K562 (cell line): ENCODE results near the gene LSM8. TPM values are rescaled to one million over a fixed set of nuclear protein-coding genes. Genes with fewer than 3 reads are reported as not detected.

Experiments
- ADNP ChIP-seq: fragments of 200-800 bp; sonication (Bioruptor generic); IDR thresholded peaks from 2 replicates; pipeline ENCODE4 v1.6.1; 2016; ENCODE audit warnings: missing genetic modification characterization, missing compliant biosample characterization
- BDP1 ChIP-seq: IDR thresholded peaks from 3 replicates; pipeline ENCODE4 v1.6.1; 2011; ENCODE audit not compliant: insufficient read length, insufficient read depth
- CTCF ChIP-seq, 3 experiments: IDR thresholded peaks in 2 of 3; conservative IDR thresholded peaks in 1 of 3; 2 replicates each; pipeline ENCODE4 v1.5.1; 2011 to 2012; ENCODE audit warnings: low read length in 3 of 3, mild to moderate bottlenecking in 3 of 3, control low read depth in 2 of 3, improper control_type of control experiment in 1 of 3, inconsistent platforms in 1 of 3, low read depth in 1 of 3, mixed read lengths in 1 of 3, moderate library complexity in 1 of 3; ENCODE audit not compliant: insufficient read depth in 2 of 3
- DMBX1 ChIP-seq: fragments of 250-450 bp; sonication (Bioruptor Pico); IDR thresholded peaks from 2 replicates; pipeline ENCODE4 v1.8.0; 2022; ENCODE audit warnings: inconsistent platforms, mild to moderate bottlenecking, moderate library complexity, borderline replicate concordance
- HIVEP1 ChIP-seq: fragments of 250-450 bp; sonication (Bioruptor Pico); IDR thresholded peaks from 2 replicates; pipeline ENCODE4 v1.4.0; 2020; ENCODE audit warnings: mild to moderate bottlenecking
- HNRNPLL ChIP-seq: fragments of 200-400 bp; formaldehyde crosslinking; IDR thresholded peaks from 2 replicates; pipeline ENCODE4 v1.6.1; 2017; ENCODE audit warnings: low read length, low read depth, mild to moderate bottlenecking; ENCODE audit not compliant: poor library complexity, severe bottlenecking
- JUN ChIP-seq, 2 experiments: sonication (generic) in 1 of 2; formaldehyde crosslinking in 1 of 2; IDR thresholded peaks; 2 replicates each; pipeline versions ENCODE4 v1.6.1 to v1.8.0; 2012 to 2022; ENCODE audit warnings: borderline replicate concordance in 2 of 2, mild to moderate bottlenecking in 2 of 2, improper control_type of control experiment in 1 of 2, low read depth in 1 of 2, low read length in 1 of 2, missing genetic modification reagents in 1 of 2
- MCM7 ChIP-seq, 2 experiments: fragments of 450-650 bp; IDR thresholded peaks; 2 replicates each; pipeline ENCODE4 v1.6.1; 2016 to 2018
- MEF2A ChIP-seq: IDR thresholded peaks from 2 replicates; pipeline ENCODE4 v1.6.1; 2011; ENCODE audit warnings: low read depth, mild to moderate bottlenecking, low read length, moderate library complexity; ENCODE audit not compliant: control insufficient read depth
- RAD21 ChIP-seq, 2 experiments: fragments of 250-450 bp in 1 of 2; fragments of 450-650 bp in 1 of 2; sonication (Bioruptor Pico) in 1 of 2; formaldehyde crosslinking in 1 of 2; IDR thresholded peaks in 1 of 2; conservative IDR thresholded peaks in 1 of 2; 2 replicates each; pipeline versions ENCODE4 v1.4.0 to v1.8.0; 2020 to 2022; ENCODE audit warnings: mild to moderate bottlenecking in 2 of 2, moderate library complexity in 1 of 2
- RBM15 ChIP-seq: fragments of 200-400 bp; formaldehyde crosslinking; IDR thresholded peaks from 2 replicates; pipeline ENCODE4 v1.6.1; 2018; ENCODE audit warnings: mild to moderate bottlenecking, low read length, moderate library complexity; ENCODE audit not compliant: insufficient read depth
- RFX5 ChIP-seq: IDR thresholded peaks from 2 replicates; pipeline ENCODE4 v1.6.1; 2011; ENCODE audit warnings: low read depth, mild to moderate bottlenecking, improper control_type of control experiment, low read length
- SMAD3 ChIP-seq: fragments of 450-650 bp; formaldehyde crosslinking; conservative IDR thresholded peaks from 2 replicates; pipeline ENCODE4 v1.4.0; 2020; ENCODE audit warnings: mild to moderate bottlenecking
- SMC3 ChIP-seq: conservative IDR thresholded peaks from 2 replicates; pipeline ENCODE4 v1.6.1; 2011; ENCODE audit warnings: low read depth, low read length, improper control_type of control experiment; ENCODE audit not compliant: insufficient read depth
- ZKSCAN8 ChIP-seq: fragments of 200-800 bp; sonication (Bioruptor generic); IDR thresholded peaks from 2 replicates; pipeline ENCODE4 v1.6.1; 2016; ENCODE audit warnings: missing genetic modification characterization, missing compliant biosample characterization
- ZNF232 ChIP-seq: sonication (generic); formaldehyde crosslinking; IDR thresholded peaks from 2 replicates; pipeline ENCODE4 v1.8.0; 2022; ENCODE audit warnings: mild to moderate bottlenecking, missing genetic modification reagents
- ZNF57 ChIP-seq: fragments of 450-650 bp; formaldehyde crosslinking; IDR thresholded peaks from 2 replicates; pipeline ENCODE4 v1.4.0; 2020; ENCODE audit warnings: mild to moderate bottlenecking, moderate library complexity
- ZNF76 ChIP-seq: fragments of 250-450 bp; sonication (Bioruptor Pico); IDR thresholded peaks from 2 replicates; pipeline ENCODE4 v1.4.0; 2020; ENCODE audit warnings: mild to moderate bottlenecking, moderate library complexity, borderline replicate concordance
- polyA plus RNA-seq, 8 experiments: library from polyadenylated mRNA; depleted of rRNA in 4 of 8; stranded (reverse) in 5 of 8; unstranded in 3 of 8; fragments of >200 nt; fragmentation: Nextera tagmentation in 2 of 8; fragmentation: Illumina TruSeq in 1 of 8; extraction: Ambion mirVana in 2 of 8; extraction: Trizol in 1 of 8; gene quantifications; 2 replicates each; pipeline versions ENCODE4 v1.2.1 to v1.2.3, GENCODE V29; 2011 to 2014; ENCODE audit warnings: inconsistent platforms in 1 of 8, missing spikeins in 1 of 8
- total RNA-seq, 7 experiments: library from RNA; depleted of rRNA in 6 of 7; stranded (reverse); fragments of >200 nt in 6 of 7; fragmentation: Illumina TruSeq in 2 of 7; extraction: Trizol in 2 of 7; gene quantifications; 2 replicates each; pipeline versions ENCODE4 v1.2.1 to v1.2.3, GENCODE V29; 2011 to 2021; ENCODE audit warnings: low replicate concordance in 1 of 7
- TF ChIP-seq, protein P1 (sequence below): fragments of 250-450 bp; sonication (Bioruptor Pico); IDR thresholded peaks from 2 replicates; pipeline ENCODE4 v1.5.0; 2021; ENCODE audit warnings: mild to moderate bottlenecking, borderline replicate concordance
- TF ChIP-seq, protein P2 (sequence below), 2 experiments: fragments of 450-650 bp; conservative IDR thresholded peaks; 2 replicates each; pipeline ENCODE4 v1.6.1; 2017; ENCODE audit warnings: mild to moderate bottlenecking in 2 of 2, moderate library complexity in 2 of 2

LSM8 gene
- total and polyA plus RNA-seq, 9 of the 15 experiments (the other 6 are each of a cell fraction or from before 2014, with no cell fraction given) = 81.5 to 340 (median 180) TPM

- TF ChIP-seq RBM15 (no peak), CTCF (IDR thresholded peaks at IDR 0.05 in 2 of 3, conservative IDR thresholded peaks at IDR 0.05 in 1 of 3; ENCODE audit: insufficient read depth in 2 of 3, low read depth in 1 of 3, low read length in 3 of 3) (peak; percentile 57 to 83 (median 57); a peak in 5 of 6 replicates), SMAD3 (no peak), ZNF232 (CRISPR knock-in tag) (no peak), RAD21 (CRISPR knock-in tag; conservative IDR thresholded peaks at IDR 0.05 in 1 of 2, IDR thresholded peaks at IDR 0.05 in 1 of 2) (peak; percentile 93 to 94), SMC3 (peak; percentile 72), JUN (IDR thresholded peaks at IDR 0.05; ENCODE audit: borderline replicate concordance, low read depth, low read length) (no peak), JUN (CRISPR knock-in tag; IDR thresholded peaks at IDR 0.05; ENCODE audit: borderline replicate concordance) (no peak), ZKSCAN8 (CRISPR knock-in tag) (no peak), RFX5 (no peak), DMBX1 (no peak), HIVEP1 (CRISPR knock-in tag) (no peak), ZNF57 (no peak), ADNP (peak; percentile 56; the same call in 1 of the 2 replicates), MCM7 (IDR thresholded peaks at IDR 0.05) (no peak), MEF2A (no peak), BDP1 (no peak), ZNF76 (CRISPR knock-in tag) (no peak), HNRNPLL (no peak)
- TF ChIP-seq, protein P1, sequence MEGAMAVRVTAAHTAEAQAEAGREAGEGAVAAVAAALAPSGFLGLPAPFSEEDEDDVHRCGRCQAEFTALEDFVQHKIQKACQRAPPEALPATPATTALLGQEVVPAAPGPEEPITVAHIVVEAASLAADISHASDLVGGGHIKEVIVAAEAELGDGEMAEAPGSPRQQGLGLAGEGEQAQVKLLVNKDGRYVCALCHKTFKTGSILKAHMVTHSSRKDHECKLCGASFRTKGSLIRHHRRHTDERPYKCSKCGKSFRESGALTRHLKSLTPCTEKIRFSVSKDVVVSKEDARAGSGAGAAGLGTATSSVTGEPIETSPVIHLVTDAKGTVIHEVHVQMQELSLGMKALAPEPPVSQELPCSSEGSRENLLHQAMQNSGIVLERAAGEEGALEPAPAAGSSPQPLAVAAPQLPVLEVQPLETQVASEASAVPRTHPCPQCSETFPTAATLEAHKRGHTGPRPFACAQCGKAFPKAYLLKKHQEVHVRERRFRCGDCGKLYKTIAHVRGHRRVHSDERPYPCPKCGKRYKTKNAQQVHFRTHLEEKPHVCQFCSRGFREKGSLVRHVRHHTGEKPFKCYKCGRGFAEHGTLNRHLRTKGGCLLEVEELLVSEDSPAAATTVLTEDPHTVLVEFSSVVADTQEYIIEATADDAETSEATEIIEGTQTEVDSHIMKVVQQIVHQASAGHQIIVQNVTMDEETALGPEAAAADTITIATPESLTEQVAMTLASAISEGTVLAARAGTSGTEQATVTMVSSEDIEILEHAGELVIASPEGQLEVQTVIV (CRISPR knock-in tag) = no peak
- TF ChIP-seq, protein P2, sequence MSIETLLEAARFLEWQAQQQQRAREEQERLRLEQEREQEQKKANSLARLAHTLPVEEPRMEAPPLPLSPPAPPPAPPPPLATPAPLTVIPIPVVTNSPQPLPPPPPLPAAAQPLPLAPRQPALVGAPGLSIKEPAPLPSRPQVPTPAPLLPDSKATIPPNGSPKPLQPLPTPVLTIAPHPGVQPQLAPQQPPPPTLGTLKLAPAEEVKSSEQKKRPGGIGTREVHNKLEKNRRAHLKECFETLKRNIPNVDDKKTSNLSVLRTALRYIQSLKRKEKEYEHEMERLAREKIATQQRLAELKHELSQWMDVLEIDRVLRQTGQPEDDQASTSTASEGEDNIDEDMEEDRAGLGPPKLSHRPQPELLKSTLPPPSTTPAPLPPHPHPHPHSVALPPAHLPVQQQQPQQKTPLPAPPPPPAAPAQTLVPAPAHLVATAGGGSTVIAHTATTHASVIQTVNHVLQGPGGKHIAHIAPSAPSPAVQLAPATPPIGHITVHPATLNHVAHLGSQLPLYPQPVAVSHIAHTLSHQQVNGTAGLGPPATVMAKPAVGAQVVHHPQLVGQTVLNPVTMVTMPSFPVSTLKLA (conservative IDR thresholded peaks at IDR 0.05) = 0 out of 4 replicates have a peak, but pooled peaks of 1 of the 2 experiments have one; percentile 19
These were observed 30.3 kb upstream of the LSM8 start (continued) for GRCh38 chr7:118153551-118154177.
